H9 (cell line): ENCODE measurements around the gene PHLDA3. TPM values are rescaled to one million over a fixed set of nuclear protein-coding genes. Genes with fewer than 3 reads are reported as not detected.

Experiments used
- DNase-seq: peaks from one replicate; pipeline ENCODE4 v3.0.0-alpha.2; 2017
- H2AFZ ChIP-seq: one replicate; pipeline ENCODE4 v1.6.1; 2013; ENCODE audit warnings: mild to moderate bottlenecking, low read length, control low read depth, moderate library complexity
- H2AK5ac ChIP-seq: 2 replicates; pipeline ENCODE4 v1.6.1; 2013; ENCODE audit warnings: low read length, control low read depth, mixed read lengths; ENCODE audit not compliant: insufficient read length
- H2BK120ac ChIP-seq: one replicate; pipeline ENCODE4 v1.6.1; 2013; ENCODE audit warnings: low read depth, mild to moderate bottlenecking, low read length, control low read depth, inconsistent platforms; ENCODE audit not compliant: poor library complexity, severe bottlenecking
- H2BK12ac ChIP-seq: 2 replicates; pipeline ENCODE4 v1.6.1; 2013; ENCODE audit warnings: low read length, control low read depth, mixed read lengths, low read depth; ENCODE audit not compliant: insufficient read length
- H2BK15ac ChIP-seq: 2 replicates; pipeline ENCODE4 v1.6.1; 2013; ENCODE audit warnings: low read depth, low read length, control low read depth
- H2BK20ac ChIP-seq: one replicate; pipeline ENCODE4 v1.6.1; 2013; ENCODE audit warnings: low read depth, mild to moderate bottlenecking, low read length, control low read depth, inconsistent platforms; ENCODE audit not compliant: poor library complexity, severe bottlenecking
- H2BK5ac ChIP-seq: 2 replicates; pipeline ENCODE4 v1.6.1; 2013; ENCODE audit warnings: low read length, control low read depth, mixed read lengths; ENCODE audit not compliant: insufficient read length
- H3K14ac ChIP-seq: 2 replicates; pipeline ENCODE4 v1.6.1; 2013; ENCODE audit warnings: low read length, control low read depth; ENCODE audit not compliant: insufficient read depth
- H3K18ac ChIP-seq: 2 replicates; pipeline ENCODE4 v1.6.1; 2013; ENCODE audit warnings: low read depth, mild to moderate bottlenecking, mixed read lengths, low read length, control low read depth; ENCODE audit not compliant: insufficient read length
- H3K23ac ChIP-seq: 2 replicates; pipeline ENCODE4 v1.6.1; 2013; ENCODE audit warnings: low read length, control low read depth, mixed read lengths, low read depth; ENCODE audit not compliant: insufficient read length
- H3K23me2 ChIP-seq: 2 replicates; pipeline ENCODE4 v1.6.1; 2013; ENCODE audit warnings: low read depth, mild to moderate bottlenecking, mixed read lengths, low read length, control low read depth; ENCODE audit not compliant: insufficient read length, poor library complexity, severe bottlenecking
- H3K27ac ChIP-seq: 2 replicates; pipeline ENCODE4 v1.5.1; 2013; ENCODE audit warnings: low read length, control low read depth, mixed read lengths, low read depth; ENCODE audit not compliant: insufficient read length
- H3K27me3 ChIP-seq: 2 replicates; pipeline ENCODE4 v1.6.1; 2013; ENCODE audit warnings: low read length, control low read depth, inconsistent platforms; ENCODE audit not compliant: insufficient read depth
- H3K4ac ChIP-seq: 2 replicates; pipeline ENCODE4 v1.6.1; 2013; ENCODE audit warnings: low read depth, mild to moderate bottlenecking, control low read depth, inconsistent platforms, low read length, moderate library complexity
- H3K4me1 ChIP-seq: 2 replicates; pipeline ENCODE4 v1.6.1; 2013; ENCODE audit warnings: low read length, control low read depth, inconsistent platforms; ENCODE audit not compliant: insufficient read depth
- H3K4me2 ChIP-seq: 2 replicates; pipeline ENCODE4 v1.6.1; 2013; ENCODE audit warnings: low read length, control low read depth, mixed read lengths; ENCODE audit not compliant: insufficient read length, insufficient read depth
- H3K56ac ChIP-seq: 2 replicates; pipeline ENCODE4 v1.6.1; 2013; ENCODE audit warnings: low read depth, mild to moderate bottlenecking, mixed read lengths, low read length, control low read depth; ENCODE audit not compliant: insufficient read length
- H3K79me1 ChIP-seq: 2 replicates; pipeline ENCODE4 v1.6.1; 2013; ENCODE audit warnings: low read depth, mild to moderate bottlenecking, moderate library complexity, low read length, control low read depth, inconsistent platforms; ENCODE audit not compliant: insufficient read depth, poor library complexity, severe bottlenecking
- H3K79me2 ChIP-seq: 2 replicates; pipeline ENCODE4 v1.6.1; 2013; ENCODE audit warnings: low read length, control low read depth, inconsistent platforms; ENCODE audit not compliant: insufficient read depth
- H3K9ac ChIP-seq: 2 replicates; pipeline ENCODE4 v1.6.1; 2013; ENCODE audit warnings: low read length, control low read depth, mixed read lengths; ENCODE audit not compliant: insufficient read length; ENCODE audit errors: extremely low read depth
- H3K9me3 ChIP-seq: one replicate; pipeline ENCODE4 v1.6.1; 2013; ENCODE audit warnings: low read depth, low read length, inconsistent platforms; ENCODE audit not compliant: control insufficient read depth
- H3T11ph ChIP-seq: one replicate; pipeline ENCODE4 v1.6.1; 2013; ENCODE audit warnings: mild to moderate bottlenecking, low read length, control low read depth, inconsistent platforms
- H4K20me1 ChIP-seq: one replicate; pipeline ENCODE4 v1.6.1; 2013; ENCODE audit not compliant: control insufficient read depth, insufficient read length, insufficient read depth
- H4K5ac ChIP-seq: 2 replicates; pipeline ENCODE4 v1.6.1; 2013; ENCODE audit warnings: low read depth, mild to moderate bottlenecking, mixed read lengths, low read length, control low read depth; ENCODE audit not compliant: insufficient read length
- H4K8ac ChIP-seq: replicated peaks from 2 replicates; pipeline ENCODE4 v1.6.1; 2013; ENCODE audit warnings: low read length, control low read depth, mixed read lengths, low read depth; ENCODE audit not compliant: insufficient read length
- H4K91ac ChIP-seq: 2 replicates; pipeline ENCODE4 v1.6.1; 2013; ENCODE audit warnings: low read depth, mild to moderate bottlenecking, moderate library complexity, mixed read lengths, low read length, control low read depth; ENCODE audit not compliant: insufficient read length
- H3K27ac Mint-ChIP-seq, 3 experiments: 2 replicates in 2 of 3; 3 replicates in 1 of 3; pipeline ENCODE4 v1.8.0; 2020 to 2021; ENCODE audit warnings: mixed read lengths in 3 of 3, mild to moderate bottlenecking in 1 of 3, moderate library complexity in 1 of 3
- H3K27me3 Mint-ChIP-seq: 2 replicates; pipeline ENCODE4 v1.8.0; 2021; ENCODE audit warnings: low read depth, mild to moderate bottlenecking, moderate library complexity, mixed read lengths
- H3K36me3 Mint-ChIP-seq, 3 experiments: 2 replicates in 2 of 3; 3 replicates in 1 of 3; pipeline ENCODE4 v1.8.0; 2020 to 2021; ENCODE audit warnings: low read depth in 3 of 3, mixed read lengths in 3 of 3; ENCODE audit not compliant: insufficient read depth in 1 of 3
- H3K4me1 Mint-ChIP-seq, 2 experiments: 2 replicates each; pipeline ENCODE4 v1.8.0; 2020; ENCODE audit warnings: mixed read lengths in 2 of 2
- H3K4me3 Mint-ChIP-seq, 2 experiments: 2 replicates in 1 of 2; 3 replicates in 1 of 2; pipeline ENCODE4 v1.8.0; 2020 to 2021; ENCODE audit warnings: mild to moderate bottlenecking in 2 of 2, mixed read lengths in 2 of 2, moderate library complexity in 1 of 2
- H3K9me3 Mint-ChIP-seq, 2 experiments: 2 replicates in 1 of 2; 3 replicates in 1 of 2; pipeline ENCODE4 v1.8.0; 2020; ENCODE audit warnings: mild to moderate bottlenecking in 2 of 2, mixed read lengths in 2 of 2, moderate library complexity in 1 of 2
- WGBS: extraction: QIAGEN DNeasy Blood & Tissue Kit; methylation state at CpG from one replicate; pipeline ENCODE4 v1.1.7; 2013; ENCODE audit warnings: missing lambda C conversion rate, low lambda C conversion rate, mixed read lengths; ENCODE audit not compliant: insufficient read length; ENCODE audit errors: extremely low coverage; 5-methylcytosine and 5-hydroxymethylcytosine counted together
- total RNA-seq: library from RNA; stranded (reverse); gene quantifications from 2 replicates; pipeline ENCODE4 v1.2.1, GENCODE V29; 2021
- TF ChIP-seq, protein P1 (sequence below): fragments of 200-600 bp; sonication (generic); conservative IDR thresholded peaks from 3 replicates; pipeline ENCODE4 v1.8.0; 2021; ENCODE audit warnings: antibody characterized with exemption, mild to moderate bottlenecking

PHLDA3 gene
- total RNA-seq, 1 experiment from 2014 or later = 53.9 TPM

GRCh38 chr1:201490708-201491131 lies 21.7 kb upstream of the PHLDA3 start:
- Histone ChIP-seq H3K4ac (no peak overlapping the region), H2BK15ac (no peak overlapping the region), H2BK5ac (no peak overlapping the region), H3K9ac (no peak overlapping the region), H3K9me3 (no peaks in the 10 kb centered on the region), H3K27me3 (no peaks in the 10 kb centered on the region), H4K91ac (no peak overlapping the region), H3K18ac (no peak overlapping the region), H2AK5ac (no peak overlapping the region), H3K79me2 (no peaks in the 10 kb centered on the region), H3K23me2 (no peaks in the 10 kb centered on the region), H4K8ac (no peak overlapping the region), H3K23ac (no peak overlapping the region), H3K14ac (no peak overlapping the region), H2BK12ac (no peak overlapping the region), H3K79me1 (no peaks in the 10 kb centered on the region), H4K5ac (no peak overlapping the region), H3K56ac (no peak overlapping the region), H2BK120ac (no peak overlapping the region), H3K4me2 (no peak overlapping the region), H2BK20ac (no peak overlapping the region), H3T11ph (no peak overlapping the region), H3K4me1 (no peaks in the 10 kb centered on the region), H2AFZ (no peak overlapping the region), H3K27ac (no peak overlapping the region), H4K20me1 (no peaks in the 10 kb centered on the region)
- peaks cover 0 to 4% (median 0%) of the 10 kb centered on the region in 3 experiments; a peak in 2 of 7 replicates for H3K36me3 Mint-ChIP-seq
- DNase-seq = no peak
- H3K27ac Mint-ChIP-seq = no peak overlapping the region
- TF ChIP-seq, protein P1, sequence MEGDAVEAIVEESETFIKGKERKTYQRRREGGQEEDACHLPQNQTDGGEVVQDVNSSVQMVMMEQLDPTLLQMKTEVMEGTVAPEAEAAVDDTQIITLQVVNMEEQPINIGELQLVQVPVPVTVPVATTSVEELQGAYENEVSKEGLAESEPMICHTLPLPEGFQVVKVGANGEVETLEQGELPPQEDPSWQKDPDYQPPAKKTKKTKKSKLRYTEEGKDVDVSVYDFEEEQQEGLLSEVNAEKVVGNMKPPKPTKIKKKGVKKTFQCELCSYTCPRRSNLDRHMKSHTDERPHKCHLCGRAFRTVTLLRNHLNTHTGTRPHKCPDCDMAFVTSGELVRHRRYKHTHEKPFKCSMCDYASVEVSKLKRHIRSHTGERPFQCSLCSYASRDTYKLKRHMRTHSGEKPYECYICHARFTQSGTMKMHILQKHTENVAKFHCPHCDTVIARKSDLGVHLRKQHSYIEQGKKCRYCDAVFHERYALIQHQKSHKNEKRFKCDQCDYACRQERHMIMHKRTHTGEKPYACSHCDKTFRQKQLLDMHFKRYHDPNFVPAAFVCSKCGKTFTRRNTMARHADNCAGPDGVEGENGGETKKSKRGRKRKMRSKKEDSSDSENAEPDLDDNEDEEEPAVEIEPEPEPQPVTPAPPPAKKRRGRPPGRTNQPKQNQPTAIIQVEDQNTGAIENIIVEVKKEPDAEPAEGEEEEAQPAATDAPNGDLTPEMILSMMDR = no peak
- no peaks in the 10 kb centered on the region; the same call in 1 of the 2 replicates for H3K27me3 Mint-ChIP-seq
- H3K9me3 Mint-ChIP-seq = peaks cover 3 to 5% of the 10 kb centered on the region in 2 experiments; a peak in 3 of 5 replicates
- WGBS = no CpG with 5 or more reads among the region's 3 CpGs
- peaks cover 16 to 22% of the 10 kb centered on the region in 2 experiments for H3K4me1 Mint-ChIP-seq
- H3K4me3 Mint-ChIP-seq = no peak overlapping the region
